HG03135 (cell line): ENCODE data around the gene PMS1.
"Not testable (repeated sequence)": the region's sequence is repeated elsewhere in the genome, so short reads cannot be mapped to it uniquely, and the experiment has no call there.

ENCODE experiments used
- ATAC-seq: cut with Tn5 transposase; IDR thresholded peaks from one replicate; pipeline ENCODE4 v1.9.1; 2021; ENCODE audit warnings: mild to moderate bottlenecking, moderate library complexity; ENCODE audit not compliant: unreplicated experiment

PMS1 gene

DNA sequence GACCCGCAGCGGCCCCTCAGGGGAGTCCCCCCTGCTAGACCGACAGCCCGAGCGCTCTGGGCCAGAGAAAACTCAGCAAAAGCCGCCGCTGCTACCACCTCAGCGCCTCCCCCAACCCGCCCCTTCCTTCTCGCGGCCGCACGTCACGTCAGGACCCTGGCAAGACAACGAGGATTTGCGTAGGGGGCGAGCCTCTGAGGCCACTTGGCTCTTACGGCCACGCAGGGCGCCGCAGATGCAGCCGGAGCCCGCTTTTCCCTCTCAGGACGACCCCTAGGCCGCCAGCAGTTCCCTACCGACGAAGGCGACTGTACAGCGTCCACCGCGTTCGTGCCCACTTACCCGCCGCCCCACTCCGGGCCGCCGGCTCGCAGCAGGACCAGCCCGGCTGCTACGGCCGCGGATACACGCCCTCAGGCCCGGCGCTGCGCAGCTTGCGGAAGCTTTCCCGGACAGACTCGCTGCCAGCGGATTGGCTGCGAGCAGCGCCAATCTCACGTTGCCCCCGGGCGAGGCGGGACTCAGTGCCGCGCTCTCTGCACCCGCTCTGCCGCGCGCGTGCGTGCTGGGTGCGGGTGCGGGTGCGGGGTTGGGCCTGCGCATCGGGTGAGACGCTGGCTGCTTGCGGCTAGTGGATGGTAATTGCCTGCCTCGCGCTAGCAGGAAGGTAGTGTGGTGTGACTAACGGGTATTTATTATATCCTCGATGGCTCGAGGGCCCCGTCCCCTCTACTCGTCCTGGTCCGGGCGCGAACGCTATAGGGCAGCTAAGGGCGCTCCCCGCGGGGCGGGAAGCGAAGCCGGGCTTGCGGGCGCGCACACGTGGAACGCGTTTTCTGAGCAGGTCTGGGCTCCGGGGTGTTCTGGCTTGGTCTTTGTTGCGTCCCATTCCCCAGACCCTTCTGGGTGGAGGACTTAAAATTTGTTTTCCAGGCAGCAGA lies at the start of gene PMS1, which contains the start of gene ORMDL1:
Gene PMS1, plus strand, starts transcription at position 524 of the 941 bp plus-strand sequence. CDS start 7,360 bp downstream, outside the sequence.
Gene ORMDL1, minus strand, starts transcription at position 413 of the 941 bp plus-strand sequence. CDS start 1,744 bp downstream, outside the sequence.
- peak; percentile 94 for ATAC-seq

DNA sequence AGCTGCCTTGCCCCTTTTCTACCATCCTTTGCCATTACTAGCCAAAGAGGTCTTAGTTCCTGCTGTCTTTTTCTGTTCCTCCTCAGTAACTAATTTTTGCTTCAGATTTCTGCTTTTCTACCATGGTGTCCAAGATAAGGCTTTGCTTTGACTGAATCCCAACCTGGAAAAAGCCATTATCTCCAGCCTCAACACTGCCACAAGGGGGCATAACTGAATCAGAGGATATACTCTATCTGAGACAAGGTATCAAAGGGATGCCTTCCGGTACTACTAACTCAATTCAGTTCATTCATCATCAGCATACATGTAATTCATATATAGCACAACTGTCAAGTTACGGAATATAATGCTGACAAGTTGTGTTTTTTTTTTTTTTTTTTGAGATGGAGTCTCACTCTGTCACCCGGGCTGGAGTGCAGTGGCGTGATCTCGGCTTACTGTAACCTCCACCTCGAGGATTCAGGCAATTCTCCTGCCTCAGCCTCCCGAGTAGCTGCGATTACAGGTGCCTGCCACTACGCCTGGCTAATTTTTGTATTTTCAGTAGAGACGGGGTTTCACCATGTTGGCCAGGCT lies 33.1 kb upstream of the PMS1 start:
- no peak for ATAC-seq

DNA sequence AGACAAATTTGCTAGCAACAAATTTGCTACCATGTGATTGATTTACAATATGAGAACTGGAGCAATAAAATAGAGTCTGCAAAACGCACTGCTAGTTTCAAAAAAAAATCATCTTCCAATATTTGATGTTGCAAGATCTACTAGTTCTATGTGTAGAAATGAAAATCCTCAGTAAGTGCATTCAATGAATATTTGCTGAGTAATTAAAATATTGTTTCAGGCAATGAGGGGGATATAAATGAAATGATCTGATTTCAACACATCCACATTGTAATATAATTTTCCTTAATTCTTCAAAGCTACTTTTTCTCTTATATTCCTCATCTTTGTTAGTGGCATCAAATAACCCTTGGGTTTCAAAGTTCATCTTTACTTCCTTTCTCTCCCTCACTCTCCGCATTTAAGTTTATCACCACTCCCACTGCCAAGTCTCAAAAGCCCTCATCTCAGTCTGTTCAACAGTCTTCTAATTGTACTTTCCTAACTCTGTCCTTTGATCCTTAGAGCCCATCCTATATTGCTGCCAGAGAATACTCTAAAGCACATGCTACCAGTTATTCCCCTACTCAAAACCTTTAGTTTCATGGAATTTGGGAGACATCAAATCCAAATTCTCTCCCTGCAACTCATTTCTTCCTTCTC lies 27.8 kb upstream of the PMS1 start:
- no peak for ATAC-seq

DNA sequence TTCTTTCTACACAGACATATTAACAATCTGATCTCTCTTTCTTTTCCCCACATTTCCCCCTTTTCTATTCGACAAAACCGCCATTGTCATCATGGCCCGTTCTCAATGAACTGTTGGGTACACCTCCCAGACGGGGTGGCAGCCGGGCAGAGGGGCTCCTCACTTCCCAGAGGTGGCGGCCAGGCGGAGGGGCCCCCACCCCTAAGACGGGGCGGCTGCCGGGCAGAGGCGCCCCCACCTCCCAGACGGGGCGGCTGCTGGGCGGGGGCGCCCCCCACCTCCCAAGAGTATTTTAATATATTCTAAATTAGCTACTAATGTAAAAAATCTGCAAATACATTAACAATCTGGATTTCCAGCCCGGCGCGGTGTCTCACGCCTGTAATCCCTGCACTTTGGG lies 24.1 kb upstream of the PMS1 start:
- ATAC-seq, result not testable (repeated sequence)

DNA sequence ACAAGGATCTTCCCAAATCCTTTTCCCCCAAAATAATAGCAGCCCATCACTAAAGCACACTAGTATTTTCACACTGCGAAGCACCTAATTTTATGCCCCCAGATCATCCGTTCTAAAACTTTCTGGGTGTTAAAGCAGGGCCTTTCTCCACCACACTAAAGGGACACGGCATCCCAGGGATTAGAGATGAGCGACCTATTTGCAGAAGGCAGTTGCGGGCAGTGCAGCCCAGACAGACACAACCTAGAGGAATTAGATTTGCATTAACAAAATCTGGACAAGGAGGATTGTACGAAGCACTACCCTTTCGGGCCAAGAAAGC lies 22.1 kb upstream of the PMS1 start:
- ATAC-seq, result no peak

DNA sequence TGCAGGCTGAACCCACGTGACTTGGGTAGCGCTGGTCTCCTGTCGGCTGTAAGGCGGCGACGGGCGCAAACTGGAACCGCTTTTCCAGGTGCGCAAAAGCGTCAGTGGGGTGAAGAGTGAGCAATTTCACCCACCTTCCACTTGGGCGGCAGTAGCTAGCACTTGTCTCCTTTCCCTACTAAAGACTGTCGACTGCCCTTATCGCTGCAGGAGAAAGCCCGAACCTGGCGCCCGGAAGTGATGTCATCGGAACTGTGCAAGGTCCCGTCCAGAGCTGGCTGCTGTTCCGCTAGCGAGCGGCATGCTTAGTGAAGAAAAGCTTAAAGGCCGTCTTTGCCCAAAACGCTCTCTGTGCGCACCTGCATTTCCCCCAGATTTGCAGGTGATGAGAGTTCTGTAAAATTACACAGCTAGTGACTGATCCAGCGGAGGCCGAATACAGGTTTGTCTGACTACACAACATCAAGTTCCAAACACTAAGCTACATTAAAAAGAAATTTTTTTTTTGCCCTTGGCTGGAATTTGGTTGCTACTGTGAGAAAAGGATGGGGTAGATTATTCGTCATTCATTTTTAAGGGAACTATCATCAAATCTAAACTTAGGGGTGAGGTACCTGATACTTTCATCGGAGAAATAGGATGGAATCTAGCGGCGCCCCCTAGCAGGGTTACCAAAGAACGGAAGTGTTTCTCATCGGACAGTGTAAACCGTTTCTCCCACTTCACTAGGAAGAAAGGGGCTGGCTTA lies 21.5 kb upstream of the PMS1 start, which contains the start of gene OSGEPL1:
Gene OSGEPL1, minus strand, starts transcription at position 242 of the 748 bp plus-strand sequence. CDS start 1,152 bp downstream, outside the sequence.
- ATAC-seq, result peak; percentile 98

DNA sequence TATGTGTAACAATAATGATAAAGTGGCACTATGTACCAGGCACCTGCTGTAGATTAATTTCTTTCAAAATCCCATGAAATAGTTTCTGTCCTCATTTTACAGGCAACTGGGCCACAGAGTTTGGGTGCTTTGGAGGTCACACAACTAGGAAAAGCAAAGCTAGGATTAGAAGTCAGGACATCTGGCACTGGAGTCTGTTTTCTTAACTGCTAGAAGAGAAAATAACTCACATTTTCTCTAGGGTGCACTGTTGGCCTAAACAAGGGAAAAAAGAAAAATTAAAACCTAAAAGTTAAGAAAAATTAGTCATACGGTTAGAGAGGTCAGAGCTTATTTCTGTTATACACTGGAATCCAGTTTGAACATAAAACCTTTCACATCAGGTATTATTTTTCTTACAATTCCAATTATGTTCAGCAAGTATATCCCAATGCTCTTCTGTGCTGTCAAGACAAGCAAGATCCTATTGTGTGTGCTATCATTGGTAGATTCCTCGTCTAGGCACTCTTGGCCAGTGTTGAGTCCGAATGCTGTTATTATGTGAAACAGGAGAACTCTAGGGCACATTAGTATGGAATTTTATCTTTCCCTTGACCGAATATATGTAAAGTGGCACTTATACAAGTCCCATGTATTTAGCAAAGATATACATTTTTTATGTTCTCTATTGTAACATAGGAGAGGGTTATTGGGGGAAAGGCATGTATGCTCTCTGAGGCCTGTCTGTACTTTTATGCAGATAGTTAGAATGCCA lies 20.2 kb upstream of the PMS1 start:
- no peak for ATAC-seq

DNA sequence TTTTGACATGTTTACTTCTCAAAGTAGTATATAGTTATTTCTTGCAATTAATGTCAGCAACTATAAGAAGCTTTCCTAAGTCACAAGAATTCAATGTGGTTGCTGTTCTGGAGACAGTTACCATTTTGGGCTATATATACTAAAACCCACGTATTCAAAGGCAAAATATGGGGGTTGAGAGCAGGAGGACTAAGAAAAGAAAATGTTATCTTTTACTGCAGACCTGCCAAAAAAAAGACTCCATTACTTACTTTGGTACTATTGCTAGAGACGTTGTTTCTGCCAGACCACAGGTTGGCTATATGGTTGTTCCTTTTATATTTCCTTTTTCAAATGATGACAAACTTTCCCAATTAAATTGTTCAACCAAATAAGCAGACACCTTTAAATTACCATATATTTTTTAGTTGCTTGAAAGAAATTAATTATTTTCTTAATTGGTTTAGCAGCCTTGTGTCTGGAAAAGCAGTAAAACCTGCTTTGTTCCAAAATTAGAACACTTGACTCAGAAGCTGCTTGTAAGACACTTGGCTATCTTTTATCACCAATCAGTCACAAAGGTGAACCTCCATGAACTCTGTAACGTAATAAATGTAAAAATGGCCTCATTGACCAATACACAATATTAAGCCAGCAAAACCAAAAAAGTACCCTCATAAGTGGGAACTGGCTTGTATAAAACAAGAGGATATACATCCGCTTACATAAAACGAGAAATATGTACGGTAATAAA lies 13.5 kb upstream of the PMS1 start:
- no peak for ATAC-seq

DNA sequence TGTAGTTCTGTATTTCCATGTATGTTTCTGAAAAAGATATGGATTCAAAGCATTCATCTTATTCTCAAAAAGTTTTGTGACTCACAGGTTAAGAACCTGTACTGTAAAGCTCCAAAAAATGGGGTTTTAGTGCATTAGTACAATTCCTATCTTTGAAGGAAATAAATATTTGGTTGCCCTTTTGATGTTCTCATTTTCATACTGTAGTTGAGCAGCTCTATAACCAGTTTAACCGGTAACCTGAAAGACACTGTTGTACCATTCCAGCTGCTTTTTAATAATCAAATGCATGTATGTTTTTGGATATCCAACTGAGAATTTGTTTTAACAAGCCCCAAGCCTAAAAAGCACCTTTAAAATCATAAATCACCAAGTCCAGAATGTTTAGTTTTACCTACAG lies 12.0 kb upstream of the PMS1 start:
- ATAC-seq, result no peak

DNA sequence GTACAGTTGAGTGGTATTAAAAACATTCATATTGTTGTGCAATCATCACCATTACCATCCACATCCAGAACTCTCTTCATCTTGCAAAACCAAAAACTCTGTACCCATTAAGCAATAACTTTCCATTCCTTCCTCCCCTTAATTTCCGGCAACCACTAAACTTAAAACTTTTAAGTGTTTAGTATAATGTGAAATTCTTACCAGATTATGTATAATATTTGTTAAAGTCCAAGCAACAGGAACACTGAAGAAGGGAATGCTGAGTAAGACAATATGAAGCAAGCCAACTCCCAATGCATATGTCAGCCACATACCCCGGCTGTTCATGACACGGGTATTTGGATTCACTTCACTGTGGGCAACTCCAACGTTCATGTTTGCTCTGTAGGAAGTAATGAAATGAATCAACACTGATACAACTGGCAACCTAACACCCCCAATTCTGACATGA lies 2.0 kb upstream of the PMS1 start:
- ATAC-seq, result no peak

DNA sequence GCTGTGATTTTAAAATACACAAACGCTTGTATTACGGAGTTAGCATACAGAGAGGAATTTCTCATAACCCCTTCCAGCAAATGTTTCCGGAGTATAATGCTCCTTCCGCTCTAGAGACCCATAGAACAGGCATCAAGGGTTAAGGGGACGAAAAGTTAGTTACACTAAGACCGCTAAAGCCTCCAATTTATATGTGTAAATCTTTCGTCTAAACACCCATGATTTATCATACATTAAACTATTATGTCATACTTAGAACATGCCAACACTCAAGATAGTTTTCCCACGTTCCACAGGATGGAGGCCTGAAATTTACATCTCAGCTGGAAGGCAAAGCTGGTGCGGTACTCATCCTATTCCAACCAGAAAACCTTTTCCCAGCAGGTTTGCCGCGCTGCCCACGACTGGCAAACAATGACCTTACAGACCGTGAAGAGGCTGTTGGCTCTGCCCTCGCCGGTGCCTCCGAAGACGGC lies 761 bp upstream of the PMS1 start:
- peak; percentile 6 for ATAC-seq

DNA sequence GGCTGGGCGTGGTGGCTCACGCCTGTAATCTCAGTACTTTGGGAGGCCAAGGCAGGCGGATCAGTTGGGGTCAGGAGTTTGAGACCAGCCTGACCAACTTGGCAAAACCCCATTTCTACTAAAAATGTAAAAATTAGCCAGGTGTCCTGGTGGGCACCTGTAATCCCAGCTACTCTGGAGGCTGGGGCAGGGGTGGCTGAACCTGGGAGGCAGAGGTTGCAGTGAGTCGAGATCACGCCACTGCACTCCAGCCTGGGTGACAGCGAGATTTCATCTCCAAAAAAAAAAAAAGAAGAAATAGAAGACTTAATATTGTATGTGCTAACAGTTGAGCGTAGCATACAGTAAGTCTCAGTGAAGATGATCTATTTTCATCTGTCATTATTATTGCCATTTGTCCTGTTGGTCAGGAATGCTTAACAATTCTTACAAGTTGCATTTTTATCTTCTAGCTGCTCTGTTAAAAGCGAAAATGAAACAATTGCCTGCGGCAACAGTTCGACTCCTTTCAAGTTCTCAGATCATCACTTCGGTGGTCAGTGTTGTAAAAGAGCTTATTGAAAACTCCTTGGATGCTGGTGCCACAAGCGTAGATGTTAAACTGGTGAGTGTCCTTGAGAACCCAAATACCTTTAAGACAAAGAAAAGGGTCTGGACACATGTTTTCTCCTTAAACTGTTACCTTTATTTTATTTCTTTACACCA lies 7.2 kb downstream of the PMS1 start:
- ATAC-seq, result no peak

DNA sequence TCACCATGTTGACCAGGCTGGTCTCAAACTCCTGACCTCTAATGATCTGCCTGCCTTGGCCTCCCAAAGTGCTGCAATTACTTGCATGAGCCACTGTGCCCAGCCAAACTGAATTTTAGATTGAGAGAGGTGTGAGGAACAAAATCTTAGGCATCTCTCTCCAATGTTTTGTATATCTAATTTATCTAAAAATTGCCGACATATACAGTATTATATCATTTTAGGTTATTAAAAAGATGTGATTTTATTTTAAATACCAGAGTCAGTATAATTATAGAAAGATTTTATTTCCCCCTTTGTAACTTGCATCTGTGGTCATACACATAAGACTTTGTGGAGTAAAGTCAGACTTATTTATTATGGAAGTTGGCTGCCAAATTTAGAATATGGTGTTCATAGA lies 10.1 kb downstream of the PMS1 start:
- ATAC-seq, result no peak

DNA sequence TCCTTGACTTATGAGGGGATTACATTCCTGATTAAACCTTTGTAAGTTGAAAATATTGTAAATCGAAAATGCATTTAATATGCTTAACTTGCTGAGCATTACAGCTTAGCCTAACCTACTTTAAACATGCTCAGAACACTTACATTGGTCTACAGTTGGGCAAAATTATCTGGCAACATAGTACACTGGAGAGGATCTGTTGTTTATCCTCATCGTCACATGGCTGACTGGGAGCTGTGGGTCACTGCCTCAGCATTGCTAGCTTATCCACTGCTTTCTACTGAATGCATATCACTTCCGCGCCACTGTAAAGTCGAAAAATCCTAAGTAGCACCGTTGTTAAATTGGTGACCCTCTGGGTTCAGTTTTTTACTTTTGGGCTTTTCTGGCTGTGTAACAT lies 13.7 kb downstream of the PMS1 start:
- no peak for ATAC-seq

DNA sequence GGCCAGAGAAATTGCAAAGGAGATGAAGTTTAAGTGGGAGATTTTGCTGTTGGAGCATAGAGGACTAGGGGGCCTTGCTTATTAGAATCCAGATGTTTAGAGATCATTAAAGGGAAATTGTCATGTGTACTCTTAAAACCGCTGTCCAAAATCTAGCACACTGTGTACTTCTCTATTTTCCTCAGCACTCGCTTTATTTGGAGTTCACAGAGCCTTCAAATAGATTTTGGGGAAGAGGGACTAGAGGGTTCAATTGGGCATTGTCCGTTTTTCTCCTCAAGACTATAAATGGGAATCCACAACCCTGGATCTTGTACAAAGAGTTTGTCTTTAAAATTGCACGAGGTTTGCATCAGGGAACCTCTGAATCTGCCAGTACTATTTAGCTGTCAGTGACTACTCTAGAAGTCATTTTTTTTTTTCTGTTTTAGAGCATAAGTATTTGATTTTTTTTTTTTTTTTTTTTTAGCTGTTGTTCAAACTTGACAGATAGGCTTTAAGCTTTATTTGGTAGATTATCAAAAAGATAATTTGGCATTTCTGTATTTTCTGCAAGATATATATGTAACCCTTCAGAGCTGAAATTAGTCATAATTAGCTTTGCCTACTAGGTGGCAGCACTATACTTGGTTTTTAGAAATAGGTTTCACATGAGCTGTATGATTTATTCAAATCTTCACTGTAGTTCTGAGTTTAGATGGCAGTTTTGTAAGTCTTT lies 14.2 kb downstream of the PMS1 start:
- ATAC-seq, result peak; percentile 61

DNA sequence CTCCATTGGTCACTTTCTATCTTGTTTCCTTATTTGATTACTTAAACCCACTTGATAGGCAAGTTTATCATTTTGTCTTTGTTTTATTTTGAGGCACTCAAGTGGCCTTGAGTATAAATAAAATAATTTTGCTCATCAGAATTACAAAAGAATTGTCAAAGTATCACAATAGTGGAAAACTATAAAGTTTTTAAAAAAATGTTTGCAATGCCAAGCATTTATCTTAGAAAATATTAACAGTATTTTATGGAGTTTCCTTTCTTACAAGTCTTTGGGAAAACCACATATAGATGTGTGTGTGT lies 14.7 kb downstream of the PMS1 start:
- ATAC-seq, result no peak

DNA sequence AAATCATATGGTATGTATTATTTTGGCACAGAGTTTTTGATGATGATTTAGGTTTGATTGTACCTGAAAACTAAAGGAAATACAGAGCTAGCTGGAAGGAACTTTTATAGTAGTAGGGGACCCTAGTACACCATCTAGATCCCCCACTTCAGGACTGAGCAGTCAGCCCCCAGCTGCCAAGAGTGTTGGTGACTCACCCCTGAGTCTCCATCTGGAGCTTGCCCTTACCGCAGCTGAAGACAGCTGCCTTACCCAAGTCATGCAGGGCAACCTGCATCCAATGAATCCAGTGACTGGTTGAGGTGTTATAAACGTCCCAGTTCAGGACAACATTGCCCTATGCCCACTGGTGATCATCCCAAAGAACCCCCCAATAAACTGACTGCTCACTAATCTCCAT lies 15.3 kb downstream of the PMS1 start:
- no peak for ATAC-seq

DNA sequence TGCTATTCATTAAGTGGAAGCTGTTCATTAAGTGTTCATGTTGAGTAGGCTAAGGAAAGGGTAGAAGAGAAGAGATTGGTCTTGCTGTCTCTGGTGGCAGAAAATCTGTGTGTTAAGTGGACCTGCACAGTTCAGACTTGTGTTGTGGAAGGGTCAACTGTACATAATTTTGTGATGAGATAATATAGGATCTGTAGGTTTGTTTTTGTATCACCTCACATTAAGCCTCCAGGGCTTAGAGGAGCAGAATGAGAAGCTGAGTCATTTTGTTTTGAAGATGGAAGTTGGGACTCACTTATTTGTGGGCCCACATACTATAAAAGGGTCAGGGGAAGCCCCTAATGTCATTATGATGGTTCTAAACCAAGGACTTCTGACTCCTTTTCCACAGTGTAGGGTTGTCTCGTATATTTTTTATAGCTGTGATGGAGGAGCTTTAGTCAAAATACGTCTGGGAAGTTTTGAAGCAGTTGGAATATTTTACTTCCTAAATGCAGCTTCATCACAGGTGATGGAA lies 18.2 kb downstream of the PMS1 start:
- no peak for ATAC-seq
